Erythroblast (primary cell): ENCODE results near the gene DIP2A.

Experiments used
- GATA1 ChIP-seq: IDR thresholded peaks from 2 replicates; pipeline ENCODE4 v1.6.1; 2011; ENCODE audit warnings: low read depth, mild to moderate bottlenecking, control low read depth, low read length, moderate library complexity
- POLR2A ChIP-seq: IDR thresholded peaks from 2 replicates; pipeline ENCODE4 v1.6.1; 2011; ENCODE audit warnings: mild to moderate bottlenecking, low read length

DNA sequence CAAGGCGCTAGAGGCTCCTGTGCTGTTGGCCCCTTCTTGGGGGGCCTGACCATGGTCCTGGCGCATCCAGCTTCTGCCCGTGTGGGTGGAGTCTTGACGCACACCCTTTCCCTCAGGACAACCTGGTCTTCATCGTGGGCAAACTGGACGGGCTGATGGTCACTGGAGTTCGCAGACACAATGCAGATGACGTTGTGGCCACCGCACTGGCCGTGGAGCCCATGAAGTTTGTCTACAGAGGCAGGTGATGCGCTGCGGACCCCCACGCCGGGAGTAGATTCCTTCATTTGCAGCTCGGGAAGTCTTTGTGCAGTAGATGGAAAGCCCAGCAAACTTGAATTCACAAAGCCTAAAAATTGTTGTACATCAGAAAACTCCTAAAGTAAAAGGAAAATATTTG, 88.1 kb downstream of the DIP2A start:
- TF ChIP-seq POLR2A (no peak), GATA1 (no peak)
